IMR-90 (cell line): ENCODE results near the gene LDLRAD3. TPM values are rescaled to one million over a fixed set of nuclear protein-coding genes. Genes with fewer than 3 reads are reported as not detected.

Experiments used
- ATAC-seq: fragments of 200-7000 bp; cut with Tn5 transposase; 2 replicates; pipeline ENCODE4 v1.9.1; 2020; ENCODE audit warnings: low read depth, mild to moderate bottlenecking, moderate library complexity
- BruUV-seq: library from RNA; stranded (reverse); fragments of 400-500 nt; replicated peaks from 2 replicates; lab custom pipeline; 2021; lab: Mats Ljungman, UMichigan
- CTCF ChIA-PET: fragments of 300-600 bp; formaldehyde crosslinking; extraction: SDS; loops from one replicate; lab custom pipeline; 2021; ENCODE audit warnings: antibody characterized with exemption; lab: Yijun Ruan, JAX
- POLR2A ChIA-PET: fragments of 300-600 bp; sonication (Branson Sonifier 250); formaldehyde crosslinking; loops from one replicate; lab custom pipeline; 2022; ENCODE audit warnings: antibody characterized with exemption; ENCODE audit not compliant: unreplicated experiment; lab: Charles Lee
- DNase-seq: peaks from one replicate; pipeline ENCODE4 v3.0.0; 2013
- H2AFZ ChIP-seq: replicated peaks from 2 replicates; pipeline ENCODE3; 2013; ENCODE audit warnings: low read length, mild to moderate bottlenecking; ENCODE audit not compliant: poor library complexity
- H2AK5ac ChIP-seq: 2 replicates; pipeline ENCODE4 v1.6.1; 2013; ENCODE audit warnings: low read depth, low read length, inconsistent platforms
- H2AK9ac ChIP-seq: replicated peaks from 2 replicates; pipeline ENCODE3; 2013; ENCODE audit warnings: mild to moderate bottlenecking, low read depth, low read length, moderate library complexity; ENCODE audit not compliant: poor library complexity
- H2BK120ac ChIP-seq: 2 replicates; pipeline ENCODE4 v1.6.1; 2013; ENCODE audit warnings: low read depth, low read length, inconsistent platforms
- H2BK15ac ChIP-seq: 3 replicates; pipeline ENCODE4 v1.6.1; 2013; ENCODE audit warnings: low read depth, low read length, inconsistent platforms
- H2BK20ac ChIP-seq: 2 replicates; pipeline ENCODE4 v1.6.1; 2013; ENCODE audit warnings: low read depth, mild to moderate bottlenecking, inconsistent platforms, low read length, moderate library complexity
- H2BK5ac ChIP-seq: 2 replicates; pipeline ENCODE4 v1.6.1; 2013; ENCODE audit warnings: mild to moderate bottlenecking, low read depth, low read length, inconsistent platforms; ENCODE audit not compliant: poor library complexity, severe bottlenecking
- H3K14ac ChIP-seq: replicated peaks from 2 replicates; pipeline ENCODE4 v1.6.1; 2013; ENCODE audit warnings: low read depth, low read length, inconsistent platforms
- H3K18ac ChIP-seq: 2 replicates; pipeline ENCODE4 v1.6.1; 2013; ENCODE audit warnings: low read depth, low read length, control low read depth
- H3K23ac ChIP-seq: 2 replicates; pipeline ENCODE4 v1.6.1; 2013; ENCODE audit warnings: low read depth, low read length, inconsistent platforms
- H3K27ac ChIP-seq: 2 replicates; pipeline ENCODE4 v1.5.1; 2013; ENCODE audit warnings: mild to moderate bottlenecking, control low read depth, low read length; ENCODE audit not compliant: insufficient read depth
- H3K27me3 ChIP-seq: 2 replicates; pipeline ENCODE4 v1.6.1; 2013; ENCODE audit warnings: low read length; ENCODE audit not compliant: control insufficient read depth, insufficient read depth
- H3K36me3 ChIP-seq: 2 replicates; pipeline ENCODE4 v1.6.1; 2013; ENCODE audit warnings: low read length, mixed read lengths; ENCODE audit not compliant: control insufficient read depth, insufficient read depth
- H3K4ac ChIP-seq: 2 replicates; pipeline ENCODE4 v1.6.1; 2013; ENCODE audit warnings: low read depth, low read length, inconsistent platforms
- H3K4me1 ChIP-seq: 2 replicates; pipeline ENCODE4 v1.6.1; 2013; ENCODE audit warnings: low read length, mixed read lengths; ENCODE audit not compliant: control insufficient read depth, insufficient read depth
- H3K4me2 ChIP-seq: 2 replicates; pipeline ENCODE4 v1.6.1; 2013; ENCODE audit warnings: low read depth, mild to moderate bottlenecking, control low read depth, low read length, moderate library complexity
- H3K4me3 ChIP-seq: 2 replicates; pipeline ENCODE4 v1.5.1; 2013; ENCODE audit warnings: low read depth, mild to moderate bottlenecking, control low read depth, low read length, moderate library complexity; ENCODE audit not compliant: insufficient read depth
- H3K56ac ChIP-seq: 2 replicates; pipeline ENCODE4 v1.6.1; 2013; ENCODE audit warnings: low read length, inconsistent platforms; ENCODE audit not compliant: insufficient read depth; ENCODE audit errors: extremely low read depth
- H3K79me1 ChIP-seq, 2 experiments: 2 replicates each; pipeline ENCODE4 v1.6.1; 2013; ENCODE audit warnings: low read length in 2 of 2, inconsistent platforms in 1 of 2, low read depth in 1 of 2
- H3K9ac ChIP-seq: 2 replicates; pipeline ENCODE4 v1.6.1; 2013; ENCODE audit warnings: low read depth, low read length, control low read depth
- H3K9me1 ChIP-seq: 2 replicates; pipeline ENCODE4 v1.6.1; 2013; ENCODE audit warnings: low read length, inconsistent platforms; ENCODE audit not compliant: insufficient read depth
- H3K9me3 ChIP-seq: 2 replicates; pipeline ENCODE4 v1.6.1; 2013; ENCODE audit warnings: low read length; ENCODE audit not compliant: control insufficient read depth, insufficient read depth
- H4K20me1 ChIP-seq: 2 replicates; pipeline ENCODE4 v1.6.1; 2013; ENCODE audit warnings: low read length, inconsistent platforms; ENCODE audit not compliant: insufficient read depth
- H4K5ac ChIP-seq: 2 replicates; pipeline ENCODE4 v1.6.1; 2013; ENCODE audit warnings: mild to moderate bottlenecking, low read depth, low read length, control low read depth
- H4K8ac ChIP-seq, 2 experiments: 2 replicates each; pipeline ENCODE4 v1.6.1; 2013; ENCODE audit warnings: low read depth in 2 of 2, low read length in 2 of 2, control low read depth in 1 of 2, inconsistent platforms in 1 of 2
- H4K91ac ChIP-seq: 2 replicates; pipeline ENCODE4 v1.6.1; 2013; ENCODE audit warnings: low read depth, low read length, inconsistent platforms; ENCODE audit not compliant: insufficient read depth
- CEBPB ChIP-seq: IDR thresholded peaks from 2 replicates; pipeline ENCODE4 v1.6.1; 2012; ENCODE audit warnings: low read depth, low read length, improper control_type of control experiment
- CTCF ChIP-seq: conservative IDR thresholded peaks from 2 replicates; pipeline ENCODE4 v1.5.1; 2012; ENCODE audit warnings: mild to moderate bottlenecking, low read depth, low read length, improper control_type of control experiment
- ELK1 ChIP-seq: fragments of 150-350 bp; IDR thresholded peaks from 2 replicates; pipeline ENCODE4 v1.6.1; 2016; ENCODE audit warnings: low read depth, mild to moderate bottlenecking, low read length, moderate library complexity, borderline replicate concordance
- FOS ChIP-seq: fragments of 150-350 bp; IDR thresholded peaks from 2 replicates; pipeline ENCODE4 v1.6.1; 2016; ENCODE audit warnings: low read depth, low read length
- MAZ ChIP-seq: IDR thresholded peaks from 2 replicates; pipeline ENCODE4 v1.6.1; 2012; ENCODE audit warnings: low read depth, mild to moderate bottlenecking, low read length, improper control_type of control experiment, moderate library complexity, borderline replicate concordance
- MXI1 ChIP-seq: IDR thresholded peaks from 2 replicates; pipeline ENCODE4 v1.6.1; 2012; ENCODE audit warnings: low read depth, mild to moderate bottlenecking, low read length, moderate library complexity, borderline replicate concordance
- POLR2A ChIP-seq: IDR thresholded peaks from 2 replicates; pipeline ENCODE4 v1.6.1; 2012; ENCODE audit warnings: mild to moderate bottlenecking, low read depth, low read length
- RCOR1 ChIP-seq: IDR thresholded peaks from 2 replicates; pipeline ENCODE4 v1.6.1; 2012; ENCODE audit warnings: mild to moderate bottlenecking, low read length, improper control_type of control experiment; ENCODE audit not compliant: insufficient replicate concordance
- SMC3 ChIP-seq: fragments of 150-350 bp; IDR thresholded peaks from 2 replicates; pipeline ENCODE4 v1.6.1; 2016; ENCODE audit warnings: low read depth, mild to moderate bottlenecking, antibody characterized with exemption, low read length, moderate library complexity
- WGBS, 2 experiments: methylation state at CpG; one replicate each; pipeline versions ENCODE4 v1.1.5 to v1.1.7; 2013; ENCODE audit warnings: missing lambda C conversion rate in 2 of 2; ENCODE audit not compliant: insufficient read length in 1 of 2; ENCODE audit errors: extremely low coverage in 2 of 2; 5-methylcytosine and 5-hydroxymethylcytosine counted together
- dilution Hi-C: fragments of 300-500 bp; cut with HindIII; formaldehyde crosslinking; loops from one replicate; pipeline ENCODE4 v1.14.3; 2018; ENCODE audit warnings: low sequenced_read_pairs; ENCODE audit not compliant: unreplicated experiment
- in situ Hi-C: fragments of 300-500 bp; cut with MboI; formaldehyde crosslinking; loops from 3 replicates; pipeline ENCODE4 v1.14.3; 2019; ENCODE audit warnings: low sequenced_read_pairs, inconsistent platforms, mixed read lengths
- intact Hi-C: fragments of 100-400 bp; cut with micrococcal nuclease; formaldehyde crosslinking; loops from 2 replicates; pipeline ENCODE4 v1.10.0; 2022
- polyA plus RNA-seq, 3 experiments: library from polyadenylated mRNA; depleted of rRNA; stranded (reverse); fragments of >200 nt; gene quantifications; 2 replicates each; pipeline ENCODE4 v1.2.3, GENCODE V29; 2012; ENCODE audit warnings: low replicate concordance in 1 of 3
- total RNA-seq: library from RNA; depleted of rRNA; stranded (reverse); fragments of >200 nt; gene quantifications from 2 replicates; pipeline ENCODE4 v1.2.3, GENCODE V29; 2012

Gene LDLRAD3
- total and polyA plus RNA-seq, 2 of the 4 experiments (the other 2 are of a cell fraction): 2.7 to 6.4 TPM

- Histone ChIP-seq H3K9me1 (no peaks in the 10 kb centered on the region), H2BK120ac (no peak overlapping the region), H4K5ac (no peak overlapping the region), H2BK15ac (no peak overlapping the region), H4K91ac (no peak overlapping the region), H2AK9ac (no peak overlapping the region), H3K56ac (no peak overlapping the region), H2BK5ac (no peak overlapping the region), H3K4me2 (no peak overlapping the region), H3K23ac (no peak overlapping the region), H2AFZ (no peak overlapping the region), H3K27me3 (peaks cover 21% of the 10 kb centered on the region), H3K18ac (no peak overlapping the region), H3K4ac (no peak overlapping the region), H3K9me3 (peaks cover 4% of the 10 kb centered on the region), H3K27ac (no peak overlapping the region), H2BK20ac (no peak overlapping the region), H4K8ac (no peak overlapping the region), H4K20me1 (no peaks in the 10 kb centered on the region), H3K36me3 (no peaks in the 10 kb centered on the region), H2AK5ac (no peak overlapping the region), H3K4me1 (no peaks in the 10 kb centered on the region), H3K79me1 (no peaks in the 10 kb centered on the region), H3K4me3 (no peak overlapping the region), H3K14ac (no peak overlapping the region), H3K9ac (no peak overlapping the region)
- no TSS peak for BruUV-seq
- intact Hi-C loops (no loop called here), dilution Hi-C loops (no loop called here), in situ Hi-C loops (no loop called here)
- POLR2A ChIA-PET: no interaction called here
- ATAC-seq (no peak), DNase-seq (no peak)
- TF ChIP-seq CTCF: no peak
- TF ChIP-seq POLR2A: no peak
- TF ChIP-seq ELK1: no peak
- TF ChIP-seq FOS: no peak
- TF ChIP-seq CEBPB: 0 out of 2 replicates have a peak, but pooled peaks have one; percentile 2
- no peak for TF ChIP-seq MAZ
- TF ChIP-seq SMC3: no peak
- no peak for TF ChIP-seq MXI1
- no peak for TF ChIP-seq RCOR1
- CTCF ChIA-PET: interaction anchor here (0.8 to 1.6 kb wide), 4 partner anchors 11 to 116 kb away, joined by 3 to 7 read pairs (median 4); no protein-coding TSS in a partner anchor
- no CpG with 5 or more reads among the region's 4 CpGs for WGBS, 2 experiments
Measured at GRCh38 chr11:36248436-36248835, 304.6 kb downstream of the LDLRAD3 start.
